Fibroblast of villous mesenchyme (primary cell): Measurements from ENCODE around the gene HMCN2. TPM values are rescaled to one million over a fixed set of nuclear protein-coding genes. Genes with fewer than 3 reads are reported as not detected.

Experiments used
- DNase-seq: peaks from one replicate; pipeline ENCODE4 v3.0.0-alpha.2; 2010; ENCODE audit warnings: low read depth
- H3K4me3 ChIP-seq: 2 replicates; pipeline ENCODE4 v1.5.1; 2011; ENCODE audit warnings: low read depth, mild to moderate bottlenecking, low read length
- total RNA-seq: library from RNA; depleted of rRNA; stranded (reverse); fragments of >200 nt; gene quantifications from 2 replicates; pipeline ENCODE4 v1.2.3, GENCODE V29; 2012
- TF ChIP-seq, protein P1 (sequence below): IDR thresholded peaks from 2 replicates; pipeline ENCODE4 v1.5.1; 2012; ENCODE audit warnings: low read depth, mild to moderate bottlenecking, low read length; ENCODE audit not compliant: insufficient read depth

Gene HMCN2
- total RNA-seq, 1 donor: not detected

DNA sequence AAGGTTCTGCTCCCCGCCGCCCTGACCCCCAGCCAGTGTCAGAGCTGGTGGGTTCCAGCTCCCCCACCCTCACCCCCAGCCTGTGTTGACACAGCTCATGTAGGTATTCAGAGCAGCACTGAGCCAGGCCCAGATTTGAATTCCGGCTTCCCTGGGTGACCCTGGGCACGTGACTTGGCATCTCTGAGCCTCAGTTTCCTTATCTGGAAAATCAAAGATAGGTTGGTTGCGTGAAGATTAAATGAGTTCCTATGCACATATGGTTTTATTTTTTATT is 42.0 kb downstream of the HMCN2 start:
- no peak overlapping the region for H3K4me3 ChIP-seq
- no peak for DNase-seq
- TF ChIP-seq, protein P1, sequence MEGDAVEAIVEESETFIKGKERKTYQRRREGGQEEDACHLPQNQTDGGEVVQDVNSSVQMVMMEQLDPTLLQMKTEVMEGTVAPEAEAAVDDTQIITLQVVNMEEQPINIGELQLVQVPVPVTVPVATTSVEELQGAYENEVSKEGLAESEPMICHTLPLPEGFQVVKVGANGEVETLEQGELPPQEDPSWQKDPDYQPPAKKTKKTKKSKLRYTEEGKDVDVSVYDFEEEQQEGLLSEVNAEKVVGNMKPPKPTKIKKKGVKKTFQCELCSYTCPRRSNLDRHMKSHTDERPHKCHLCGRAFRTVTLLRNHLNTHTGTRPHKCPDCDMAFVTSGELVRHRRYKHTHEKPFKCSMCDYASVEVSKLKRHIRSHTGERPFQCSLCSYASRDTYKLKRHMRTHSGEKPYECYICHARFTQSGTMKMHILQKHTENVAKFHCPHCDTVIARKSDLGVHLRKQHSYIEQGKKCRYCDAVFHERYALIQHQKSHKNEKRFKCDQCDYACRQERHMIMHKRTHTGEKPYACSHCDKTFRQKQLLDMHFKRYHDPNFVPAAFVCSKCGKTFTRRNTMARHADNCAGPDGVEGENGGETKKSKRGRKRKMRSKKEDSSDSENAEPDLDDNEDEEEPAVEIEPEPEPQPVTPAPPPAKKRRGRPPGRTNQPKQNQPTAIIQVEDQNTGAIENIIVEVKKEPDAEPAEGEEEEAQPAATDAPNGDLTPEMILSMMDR: no peak

DNA sequence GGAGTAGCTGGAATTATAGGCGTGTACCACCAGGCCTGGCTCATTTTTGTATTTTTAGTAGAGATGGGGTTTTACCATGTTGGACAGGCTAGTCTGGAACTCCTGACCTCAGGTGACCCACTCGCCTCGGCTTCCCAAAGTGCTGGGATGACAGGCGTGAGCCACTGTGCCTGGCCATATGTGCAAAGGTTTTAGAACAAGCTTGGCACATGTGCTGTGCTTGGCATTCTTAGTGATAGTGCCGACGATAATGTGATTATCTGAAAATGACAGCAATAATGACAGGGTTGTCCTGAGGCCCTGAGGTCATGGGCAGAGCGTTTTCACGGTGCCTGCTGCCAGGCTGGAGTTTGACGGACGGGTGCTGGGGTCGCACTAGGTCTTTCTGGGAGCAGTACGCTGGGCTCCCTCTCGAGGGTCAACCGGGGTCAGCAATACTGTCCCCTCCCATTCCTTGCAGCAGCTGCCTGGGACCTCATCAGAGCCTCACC is 42.6 kb downstream of the HMCN2 start:
- no peak for DNase-seq
- H3K4me3 ChIP-seq: no peak overlapping the region
- TF ChIP-seq, protein P1: no peak

- DNase-seq: no peak
- TF ChIP-seq, protein P1: no peak
- no peak overlapping the region for H3K4me3 ChIP-seq
These were observed 44.3 kb downstream of the HMCN2 start for GRCh38 chr9:130309689-130310455.

- no peak overlapping the region for H3K4me3 ChIP-seq
- DNase-seq: no peak
- TF ChIP-seq, protein P1: no peak
These were observed 44.9 kb downstream of the HMCN2 start for GRCh38 chr9:130310456-130310855.

DNA sequence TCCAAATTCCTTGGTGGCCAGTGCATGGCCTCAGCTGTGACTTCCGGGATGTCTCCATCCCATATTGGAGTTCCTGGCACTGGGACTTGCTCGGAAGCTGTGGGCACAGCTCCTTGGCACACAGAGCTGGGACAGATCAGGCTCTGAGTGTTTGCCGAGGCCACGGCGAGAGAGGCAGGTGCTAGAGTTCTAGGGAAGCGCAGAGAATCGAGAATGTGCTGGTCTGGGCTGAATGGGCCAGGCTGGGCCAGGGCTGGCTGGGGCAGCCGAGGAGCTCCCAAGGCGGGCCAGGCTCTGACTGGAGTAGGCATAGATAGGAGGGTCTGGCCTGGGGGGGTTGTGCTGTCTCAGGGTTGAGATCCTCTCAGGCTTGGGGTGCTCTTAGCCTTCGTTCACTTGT is 45.4 kb downstream of the HMCN2 start:
- no peak overlapping the region for H3K4me3 ChIP-seq
- TF ChIP-seq, protein P1: no peak
- DNase-seq: no peak

- H3K4me3 ChIP-seq: no peak overlapping the region
- TF ChIP-seq, protein P1: no peak
- no peak for DNase-seq
These were observed 46.0 kb downstream of the HMCN2 start for GRCh38 chr9:130311408-130312140.
